GM19239 (cell line): ENCODE results near the gene GAS1.

ENCODE experiments used
- DNase-seq: peaks from one replicate; pipeline ENCODE4 v3.0.0; 2011; ENCODE audit warnings: low spot score; ENCODE audit not compliant: insufficient read length
- FAIRE-seq: peaks from 2 replicates; lab custom pipeline; 2011; peaks lifted over from hg19 to GRCh38; lab: Jason Lieb, UNC

The GAS1 gene

DNA sequence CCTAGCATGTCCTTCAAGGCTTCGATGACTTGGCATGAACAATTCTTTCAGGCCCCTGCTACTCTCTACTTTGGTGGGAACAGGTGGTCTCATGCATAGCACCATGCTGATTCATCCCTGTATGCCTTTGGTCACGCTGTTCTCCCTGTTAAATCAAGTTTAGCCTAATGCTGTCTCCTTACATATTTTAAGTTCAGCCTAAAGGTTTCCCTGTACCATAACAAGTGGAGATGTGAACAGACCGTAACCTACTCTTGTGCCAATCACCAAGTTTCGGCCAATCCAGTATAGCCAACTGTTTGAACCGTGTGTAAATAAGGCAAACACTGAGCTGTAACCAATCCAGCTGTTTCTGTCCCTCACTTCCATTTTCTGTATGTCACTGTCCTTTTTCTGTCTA lies 8.0 kb downstream of the GAS1 start:
- DNase-seq (no peak), FAIRE-seq (no peak)

DNA sequence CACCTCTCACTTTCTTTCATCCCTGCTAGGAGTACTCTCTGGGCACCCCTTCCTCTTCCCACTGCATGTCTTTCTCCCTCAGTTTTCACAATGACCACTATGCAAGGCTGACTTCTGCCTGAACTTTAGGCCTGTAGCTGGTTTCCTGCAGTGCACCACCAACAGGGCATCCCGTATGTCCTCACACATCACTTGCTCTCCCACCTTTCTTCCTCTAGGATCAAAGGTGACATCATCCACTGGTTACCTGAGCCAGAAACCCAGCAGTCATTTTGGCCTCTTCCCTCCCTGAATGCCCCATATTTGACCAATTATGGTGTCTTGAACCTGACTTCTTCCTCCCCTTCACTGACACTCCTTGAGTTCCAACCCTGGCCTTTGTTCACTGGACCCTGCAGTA lies 8.5 kb downstream of the GAS1 start:
- DNase-seq (no peak), FAIRE-seq (no peak)

DNA sequence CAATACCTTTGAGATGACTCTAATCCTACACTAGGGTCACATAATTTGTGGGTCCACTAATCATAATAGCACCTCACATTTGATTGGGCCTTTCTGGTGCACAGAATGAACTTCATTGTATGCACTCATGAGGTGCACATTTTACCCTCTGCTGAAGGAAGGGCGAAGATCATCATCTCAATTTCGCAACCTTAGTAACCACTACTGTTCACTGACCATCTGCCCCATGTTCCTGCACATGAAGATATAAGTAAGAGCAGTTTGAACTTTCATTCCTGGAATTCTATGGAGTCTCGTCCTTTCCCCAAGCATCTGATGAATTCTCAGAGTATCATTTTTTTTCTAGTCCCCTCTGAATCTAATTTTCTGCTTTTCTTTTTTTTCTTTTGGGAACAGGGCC lies 21.2 kb downstream of the GAS1 start:
- FAIRE-seq, result no peak

DNA sequence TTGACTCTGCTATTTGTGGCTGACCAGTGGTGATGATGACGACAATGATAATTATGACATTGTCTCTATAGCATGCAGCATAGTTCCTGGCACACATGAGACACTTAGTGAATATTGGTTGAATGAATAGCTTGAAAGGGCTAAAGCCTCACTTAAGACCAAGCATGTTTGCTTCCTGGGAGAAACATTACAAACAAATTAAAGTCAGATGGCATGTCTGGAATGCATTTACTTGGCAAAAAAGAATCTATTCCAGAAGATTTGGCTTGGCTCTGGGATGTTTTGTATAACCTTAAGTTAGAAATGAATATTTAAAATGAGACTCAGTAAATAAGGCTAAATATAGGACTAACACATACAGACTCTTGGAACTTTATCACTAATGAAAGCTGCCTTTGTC lies 21.6 kb downstream of the GAS1 start:
- DNase-seq (no peak), FAIRE-seq (no peak)

More for the DNA sequence above, 21.2 kb downstream of the GAS1 start:
- no peak for DNase-seq

DNA sequence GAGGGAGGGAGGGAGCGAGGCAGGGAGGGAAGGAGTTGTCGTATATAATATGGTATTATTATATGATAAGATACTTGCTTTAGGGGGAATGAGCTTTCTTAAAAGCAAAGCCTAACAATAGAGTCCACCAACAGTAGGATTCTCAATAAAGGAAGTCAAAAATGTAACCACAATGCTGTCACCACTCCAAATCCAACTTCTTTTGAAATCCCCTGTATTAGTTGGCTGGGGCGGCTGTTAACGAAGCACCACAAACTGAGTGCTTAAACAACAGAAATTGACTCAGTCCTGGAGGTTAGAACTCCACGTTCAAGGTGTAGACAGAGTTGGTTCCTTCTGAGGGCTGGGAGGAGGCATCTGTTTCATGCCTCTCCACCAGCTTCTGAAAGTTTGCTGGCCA lies 23.1 kb downstream of the GAS1 start:
- FAIRE-seq, result no peak
- no peak for DNase-seq

DNA sequence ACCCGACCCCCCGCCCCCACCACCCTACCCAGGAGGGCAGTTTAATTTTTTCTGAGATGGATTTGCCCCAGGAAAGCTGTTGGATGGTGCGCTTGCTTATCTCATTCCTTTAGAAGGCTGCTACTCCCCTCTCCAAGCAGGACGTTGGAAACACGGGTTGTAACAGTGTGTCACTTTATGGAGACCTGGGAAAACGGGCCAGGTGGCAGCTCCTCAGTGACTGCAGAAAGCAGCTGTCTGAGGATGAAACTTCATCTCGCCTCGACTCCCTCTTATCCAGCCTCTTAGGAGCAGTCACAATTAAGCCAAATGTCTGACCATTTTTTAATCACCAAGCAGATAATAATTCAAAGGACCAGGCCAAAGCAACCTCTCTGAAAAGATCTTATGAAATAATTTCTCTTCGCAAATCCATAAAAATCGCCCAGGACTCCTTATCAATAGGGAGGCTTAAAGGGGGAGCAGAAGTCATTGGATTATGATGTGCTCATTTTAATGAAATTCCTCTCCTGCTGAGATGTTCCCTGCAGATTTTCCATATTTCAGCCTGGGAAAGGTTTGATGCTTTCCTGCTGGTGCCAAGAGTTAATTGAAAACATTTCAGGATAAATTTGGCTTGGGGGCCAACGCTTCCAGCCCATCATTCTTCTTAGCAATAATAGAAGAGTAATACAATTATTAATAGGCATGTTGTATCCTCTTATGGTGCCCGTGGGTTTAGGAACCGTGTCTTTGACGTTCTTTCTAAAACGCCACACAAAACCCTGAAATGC lies 26.0 kb downstream of the GAS1 start:
- FAIRE-seq (no peak), DNase-seq (no peak)

DNA sequence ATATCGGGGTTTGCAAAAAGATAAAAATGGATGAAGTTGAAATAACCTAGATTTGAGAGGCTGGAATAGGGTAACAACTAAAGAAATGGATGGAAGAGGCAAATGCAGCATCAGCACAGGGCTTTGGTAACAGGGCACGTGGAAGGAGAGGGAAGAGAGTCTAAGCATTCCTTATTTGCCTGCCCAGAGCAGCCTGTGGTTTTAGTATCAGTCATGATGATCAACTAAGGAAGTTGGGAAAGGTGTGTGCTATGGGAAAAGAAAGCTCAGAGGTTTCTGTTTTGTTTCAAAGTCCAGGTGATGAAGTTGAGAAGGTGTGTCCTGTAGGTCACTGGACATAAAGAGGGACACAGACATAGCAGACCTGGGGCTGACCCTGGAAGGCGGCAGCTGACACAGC lies 28.8 kb downstream of the GAS1 start:
- DNase-seq (no peak), FAIRE-seq (no peak)

DNA sequence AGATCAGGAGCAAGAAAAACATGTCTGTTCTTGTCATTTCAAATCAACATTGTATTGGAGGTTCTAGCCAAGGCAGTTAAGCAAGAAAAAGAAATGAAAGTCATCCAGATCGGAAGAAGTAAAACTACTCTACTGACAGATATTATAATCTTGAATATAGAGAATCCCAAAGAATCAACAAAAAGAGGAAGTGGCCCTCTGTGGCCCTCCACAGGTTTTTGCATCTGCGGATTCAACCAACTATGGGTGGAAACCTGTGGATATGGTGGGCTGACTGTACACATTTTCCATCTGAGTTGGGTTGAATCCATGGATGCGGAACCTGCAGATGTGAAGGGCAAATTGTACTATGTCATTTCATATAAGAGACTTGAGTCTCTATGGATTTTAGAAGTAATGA lies 35.1 kb downstream of the GAS1 start:
- FAIRE-seq, result no peak
- no peak for DNase-seq

DNA sequence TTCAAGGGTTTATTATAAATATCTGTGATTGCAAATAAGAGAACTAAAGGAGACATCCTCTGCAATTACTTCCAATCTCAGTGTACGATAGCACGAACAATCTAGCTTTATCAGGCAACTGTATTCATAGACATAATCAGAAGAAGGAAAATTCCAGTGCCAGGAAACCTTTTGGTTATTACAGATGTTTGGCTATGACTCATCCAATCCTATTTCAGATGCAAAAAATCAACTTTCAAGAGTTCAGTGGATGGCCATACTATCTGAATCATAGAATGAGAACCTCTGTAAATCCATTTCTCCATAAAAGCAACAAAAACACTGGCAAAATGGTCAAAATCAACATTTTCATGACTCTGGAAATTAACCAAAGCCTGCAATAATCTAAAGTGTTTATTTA lies 37.9 kb downstream of the GAS1 start:
- FAIRE-seq (no peak), DNase-seq (no peak)

DNA sequence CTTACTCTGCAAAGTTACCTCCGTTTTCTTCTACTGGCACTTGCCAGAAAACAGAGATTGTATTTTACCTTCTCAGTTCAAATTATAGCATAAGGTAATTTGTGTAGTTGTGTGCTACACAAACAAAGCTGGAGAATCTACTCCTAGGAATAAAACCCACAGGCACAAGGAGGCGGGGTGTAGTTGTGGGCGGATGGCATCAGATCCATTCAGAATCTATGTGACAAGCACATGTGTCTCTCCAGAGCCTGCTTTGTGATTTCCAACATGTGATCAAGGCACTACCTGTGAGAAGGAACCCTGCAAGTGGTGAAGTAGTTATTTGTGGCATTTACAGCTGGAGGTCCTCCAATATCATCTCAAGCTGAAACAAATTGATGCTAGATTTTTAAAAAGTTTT lies 39.0 kb downstream of the GAS1 start:
- no peak for DNase-seq

DNA sequence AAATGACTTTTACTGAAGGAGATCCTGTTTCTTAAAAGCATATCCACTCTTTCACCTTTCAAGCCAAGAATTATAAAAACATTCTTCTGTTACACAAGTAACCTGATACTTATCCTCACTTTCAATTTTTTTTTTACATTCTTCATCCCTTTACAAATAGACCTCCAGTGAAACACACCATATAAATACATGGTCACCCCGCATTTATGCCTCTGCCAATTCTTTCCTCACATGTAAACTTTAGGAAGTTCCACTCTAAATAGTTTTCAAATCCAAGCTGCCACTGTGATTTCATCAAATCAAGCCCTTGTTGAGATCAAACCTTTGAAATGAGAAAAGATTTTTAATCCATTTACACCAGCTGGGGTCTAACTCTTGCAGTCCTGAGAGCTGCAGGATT lies 40.0 kb downstream of the GAS1 start:
- DNase-seq (no peak), FAIRE-seq (no peak)

More for the DNA sequence above, 39.0 kb downstream of the GAS1 start:
- no peak for FAIRE-seq

DNA sequence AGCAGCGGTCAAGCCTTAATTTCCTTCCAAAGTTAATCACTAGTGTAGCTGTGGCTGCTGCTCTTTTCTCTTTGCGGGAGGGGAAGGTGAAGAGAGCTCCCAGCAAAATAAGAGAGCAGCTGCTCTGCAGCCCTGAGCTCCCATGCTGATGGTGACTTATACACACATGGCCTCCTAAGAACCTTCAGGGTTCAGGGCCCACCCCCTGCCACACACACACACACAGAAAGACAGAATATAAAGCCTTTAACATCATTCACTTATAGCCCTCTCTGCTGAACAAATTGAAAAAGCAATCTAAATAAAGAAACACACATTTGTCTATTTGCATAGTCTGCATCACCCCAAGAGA lies 43.6 kb downstream of the GAS1 start:
- FAIRE-seq (no peak), DNase-seq (no peak)

DNA sequence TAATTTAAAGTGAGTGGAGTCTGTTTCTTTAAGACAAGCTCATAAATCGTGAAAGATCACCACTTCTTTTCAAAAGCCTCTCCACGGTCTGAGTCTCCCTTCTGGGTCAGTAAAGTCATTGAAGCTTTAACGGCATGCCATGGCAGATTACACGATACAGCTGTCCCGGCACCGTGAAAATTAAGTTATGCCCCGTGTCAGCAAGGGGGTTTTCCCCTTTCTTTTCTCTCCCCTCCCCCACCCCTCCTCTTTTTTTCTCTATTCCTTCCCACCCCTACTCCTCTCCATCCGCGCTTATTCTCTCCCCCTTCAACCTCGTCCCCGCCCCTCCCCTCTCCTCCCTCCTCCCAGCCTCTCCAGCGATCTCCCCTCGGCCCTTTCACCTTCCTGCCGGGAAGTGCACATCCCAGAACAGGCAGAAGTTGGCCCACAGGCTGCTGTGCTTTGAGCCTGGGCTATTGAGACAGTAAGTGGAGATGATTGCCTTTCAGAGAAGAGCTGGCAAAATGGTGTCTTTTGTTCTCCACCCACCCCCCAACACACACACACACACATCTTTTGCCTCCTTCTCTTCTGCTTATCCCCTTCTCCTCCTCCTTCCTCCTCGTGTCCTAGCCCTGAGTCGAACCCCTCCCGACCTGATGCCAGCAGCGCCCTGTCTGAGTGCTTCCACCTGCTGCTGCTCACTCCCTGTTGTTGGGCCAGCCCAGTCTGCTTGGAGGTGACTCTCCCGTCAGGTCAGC lies 44.1 kb downstream of the GAS1 start:
- no peak for FAIRE-seq
- DNase-seq, result no peak

DNA sequence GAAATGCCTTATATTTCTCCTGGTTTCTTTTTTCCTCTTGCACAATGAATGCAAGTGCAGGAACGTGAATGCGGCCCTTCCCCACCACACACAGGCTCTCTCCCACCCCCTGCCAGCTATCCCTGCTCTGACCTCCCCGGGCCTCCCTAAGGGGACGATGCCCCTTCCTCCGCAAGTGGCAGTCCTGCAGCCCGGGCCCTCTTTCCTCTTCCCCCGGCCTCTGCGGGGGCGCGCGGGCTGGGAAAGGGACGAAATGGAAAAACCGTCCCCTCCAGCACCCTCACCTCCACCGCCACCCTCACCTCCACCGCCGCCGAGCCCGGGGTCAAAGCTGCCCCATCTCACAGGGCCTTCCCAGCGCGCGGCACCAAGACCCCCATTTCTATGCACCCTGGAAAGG lies 44.7 kb downstream of the GAS1 start:
- FAIRE-seq (no peak), DNase-seq (no peak)

DNA sequence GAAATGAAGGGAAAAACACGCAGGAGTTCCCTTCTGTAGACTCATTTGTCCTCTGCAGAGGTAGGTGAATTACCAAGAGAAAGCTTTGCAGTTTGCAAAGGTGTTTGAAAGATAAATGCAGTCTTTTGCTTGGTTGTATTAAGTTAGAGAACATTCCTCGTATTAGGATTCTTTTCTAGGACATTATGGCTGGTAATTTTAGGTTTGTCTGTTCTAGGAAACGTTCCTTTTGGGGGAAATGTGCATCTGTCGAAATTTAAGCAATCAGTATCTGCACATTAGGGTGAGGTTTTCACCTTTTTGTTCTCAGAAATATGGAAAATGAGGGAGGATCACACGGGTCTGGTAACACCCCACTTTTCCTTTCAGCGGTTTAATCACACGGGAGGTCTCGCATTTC lies 45.1 kb downstream of the GAS1 start:
- FAIRE-seq (no peak), DNase-seq (no peak)

DNA sequence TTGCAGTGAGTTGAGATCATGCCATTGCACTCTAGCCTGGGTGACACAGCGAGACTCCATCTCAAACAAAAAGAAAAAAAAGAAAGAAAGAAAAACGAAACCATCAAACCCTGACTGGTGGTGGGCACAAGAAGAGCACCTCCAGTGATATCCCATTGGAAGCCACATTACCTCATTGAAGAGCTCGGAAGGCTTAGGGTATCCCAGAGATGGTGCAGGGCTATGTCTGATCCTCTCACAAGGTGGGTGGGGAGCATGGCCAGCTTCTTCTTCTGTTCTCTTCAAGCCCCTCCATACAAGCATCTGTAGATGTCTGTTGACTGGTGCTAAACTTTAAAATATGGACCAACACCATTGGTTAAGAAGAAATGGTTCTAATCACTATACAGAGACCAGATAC lies 45.8 kb downstream of the GAS1 start:
- DNase-seq, result no peak
- no peak for FAIRE-seq
